GM18511 (cell line): Measurements from ENCODE around the gene TLE6.
"Not testable (repeated sequence)": the region's sequence is repeated elsewhere in the genome, so short reads cannot be mapped to it uniquely, and the experiment has no call there.

Source experiments
- ATAC-seq: cut with Tn5 transposase; IDR thresholded peaks from one replicate; pipeline ENCODE4 v1.9.1; 2021; ENCODE audit warnings: mild to moderate bottlenecking, moderate library complexity; ENCODE audit not compliant: unreplicated experiment

The TLE6 gene

GRCh38 chr19:3001235-3001800 lies 24.0 kb downstream of the TLE6 start:
- ATAC-seq, result no peak

- ATAC-seq, result no peak
These were observed 25.7 kb downstream of the TLE6 start for GRCh38 chr19:3003046-3003445.

- no peak for ATAC-seq
These were observed 27.2 kb downstream of the TLE6 start for GRCh38 chr19:3004522-3004921.

DNA sequence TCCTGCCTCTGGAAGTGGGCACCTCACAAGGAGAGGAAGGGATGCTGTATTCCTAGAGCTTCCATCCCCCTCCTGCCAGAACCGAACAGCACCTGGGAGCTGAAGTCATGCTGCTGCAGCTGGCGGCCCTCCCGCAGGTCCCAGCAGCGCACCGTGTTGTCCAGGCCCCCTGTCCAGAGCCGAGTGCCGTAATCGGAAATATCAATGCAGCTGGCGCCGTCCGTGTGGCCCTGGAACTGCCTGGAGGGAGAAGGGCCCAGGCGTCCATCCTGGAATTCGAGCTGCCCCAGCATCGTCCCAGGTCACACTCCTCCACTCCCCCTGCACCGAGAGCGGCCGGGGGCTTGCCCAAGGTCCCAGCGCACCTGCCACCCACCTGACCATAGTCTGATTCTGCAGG lies 28.0 kb downstream of the TLE6 start:
- no peak for ATAC-seq

- ATAC-seq, result no peak
These were observed 28.9 kb downstream of the TLE6 start for GRCh38 chr19:3006075-3006767.

DNA sequence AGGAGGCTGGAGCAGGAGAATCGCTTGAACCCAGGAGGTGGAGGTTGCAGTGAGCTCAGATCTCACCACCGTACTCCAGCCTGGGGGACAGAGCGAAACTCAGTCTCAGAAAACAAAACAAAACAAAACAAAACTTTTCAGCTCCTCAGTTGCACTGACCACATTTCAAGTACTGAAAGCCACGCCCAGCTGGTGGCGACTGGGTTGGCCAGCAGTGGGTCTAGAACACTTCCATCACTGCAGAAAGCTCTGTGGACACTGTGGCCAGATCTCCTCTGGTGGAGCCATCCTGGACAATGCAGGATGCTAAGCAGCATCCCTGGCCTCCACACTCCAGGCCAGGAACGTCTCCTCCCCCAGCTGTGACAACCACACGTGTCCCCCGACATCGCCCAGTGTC lies 30.6 kb downstream of the TLE6 start:
- no peak for ATAC-seq

DNA sequence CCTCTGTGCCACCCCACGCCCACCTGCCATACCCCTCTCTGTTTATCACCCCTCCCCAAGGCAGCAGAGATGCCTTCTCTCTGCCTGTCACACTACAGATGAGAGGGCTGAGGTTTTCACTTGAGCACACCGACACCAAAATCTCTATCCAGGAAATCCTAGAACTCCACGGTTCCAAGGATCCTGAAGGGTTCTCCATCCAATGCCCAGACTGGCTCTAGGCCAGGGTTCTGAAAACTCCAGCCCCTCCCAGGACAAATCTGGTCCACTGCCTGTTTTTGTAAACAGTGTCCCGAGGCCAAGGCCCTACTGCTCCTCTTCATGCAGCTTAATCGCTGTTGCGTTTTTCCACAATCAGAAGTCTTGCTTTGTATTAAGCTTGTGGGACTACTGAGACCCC lies 31.6 kb downstream of the TLE6 start:
- no peak for ATAC-seq

- no peak for ATAC-seq
These were observed 33.5 kb downstream of the TLE6 start for GRCh38 chr19:3010871-3011270.

DNA sequence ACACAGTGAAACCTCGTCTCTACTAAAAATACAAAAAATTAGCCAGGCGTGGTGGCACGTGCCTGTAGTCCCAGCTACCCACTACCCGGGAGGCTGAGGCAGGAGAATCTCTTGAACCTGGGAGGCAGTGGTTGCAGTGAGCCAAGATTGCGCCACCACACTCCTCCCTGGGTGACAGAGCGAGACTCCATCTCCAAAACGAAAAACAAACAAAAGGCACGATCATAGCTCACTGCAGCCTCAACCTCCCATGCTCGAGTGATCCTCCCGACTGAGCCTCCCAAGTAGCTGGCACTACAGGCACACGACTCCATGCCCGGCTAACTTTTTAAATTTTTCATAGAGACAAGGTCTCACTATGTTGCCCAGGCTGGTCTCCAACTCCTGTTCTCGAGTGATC lies 34.7 kb downstream of the TLE6 start:
- ATAC-seq, result not testable (repeated sequence)

DNA sequence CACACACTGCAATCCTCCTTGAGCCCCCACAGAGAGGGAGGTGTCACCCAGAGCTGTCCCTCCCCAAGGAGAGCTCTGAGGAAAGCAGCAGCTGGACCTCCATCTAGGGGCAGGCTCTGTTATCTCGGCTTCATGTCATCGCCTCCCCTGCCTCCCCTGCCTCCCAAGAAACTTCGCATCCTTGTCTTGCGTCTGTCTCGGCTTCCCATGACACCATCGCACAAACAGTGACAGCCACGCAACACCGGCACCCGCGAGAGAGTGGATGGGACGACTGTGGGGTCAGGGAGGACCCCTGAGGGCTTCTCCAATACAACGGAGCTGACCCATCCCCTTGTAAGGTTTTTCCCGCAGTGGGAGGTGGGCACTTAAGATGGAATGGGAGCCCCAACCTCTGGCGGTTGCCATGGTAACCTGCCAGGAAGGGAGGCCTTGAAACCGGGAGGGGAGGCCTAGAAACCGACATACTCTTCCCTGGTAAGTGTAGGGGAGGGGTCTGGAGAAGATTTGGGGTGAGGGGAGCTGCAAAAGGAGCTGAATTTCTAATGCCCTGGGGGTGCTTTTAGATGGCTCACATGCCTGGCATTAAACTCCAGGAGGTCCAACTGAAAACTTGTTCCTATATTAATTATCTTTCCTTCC lies 35.4 kb downstream of the TLE6 start:
- ATAC-seq, result no peak

DNA sequence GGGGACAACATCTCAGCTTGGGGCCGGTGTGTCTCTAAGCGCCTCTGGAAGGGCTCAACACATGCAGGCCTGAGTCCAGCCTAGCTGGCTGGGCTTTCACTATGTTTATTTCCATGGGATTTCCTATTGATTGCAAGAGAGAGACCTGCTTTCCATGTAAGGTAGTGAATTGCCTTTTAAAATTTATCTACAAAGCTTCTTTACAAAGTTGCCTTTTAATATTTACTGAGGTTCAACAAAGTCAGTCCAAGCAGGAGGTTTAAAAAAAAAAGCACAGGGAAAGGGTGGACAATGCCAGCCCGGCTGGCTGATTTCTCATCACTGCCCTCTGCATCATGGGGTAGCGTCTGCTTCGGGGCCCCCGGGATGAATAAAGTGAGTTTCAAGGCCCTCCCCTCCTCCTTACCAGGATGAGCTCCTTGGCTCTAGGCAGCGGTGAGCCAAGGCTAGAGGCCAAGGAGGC lies 35.9 kb downstream of the TLE6 start:
- no peak for ATAC-seq

GRCh38 chr19:3014135-3014534 lies 36.8 kb downstream of the TLE6 start:
- ATAC-seq, result no peak

DNA sequence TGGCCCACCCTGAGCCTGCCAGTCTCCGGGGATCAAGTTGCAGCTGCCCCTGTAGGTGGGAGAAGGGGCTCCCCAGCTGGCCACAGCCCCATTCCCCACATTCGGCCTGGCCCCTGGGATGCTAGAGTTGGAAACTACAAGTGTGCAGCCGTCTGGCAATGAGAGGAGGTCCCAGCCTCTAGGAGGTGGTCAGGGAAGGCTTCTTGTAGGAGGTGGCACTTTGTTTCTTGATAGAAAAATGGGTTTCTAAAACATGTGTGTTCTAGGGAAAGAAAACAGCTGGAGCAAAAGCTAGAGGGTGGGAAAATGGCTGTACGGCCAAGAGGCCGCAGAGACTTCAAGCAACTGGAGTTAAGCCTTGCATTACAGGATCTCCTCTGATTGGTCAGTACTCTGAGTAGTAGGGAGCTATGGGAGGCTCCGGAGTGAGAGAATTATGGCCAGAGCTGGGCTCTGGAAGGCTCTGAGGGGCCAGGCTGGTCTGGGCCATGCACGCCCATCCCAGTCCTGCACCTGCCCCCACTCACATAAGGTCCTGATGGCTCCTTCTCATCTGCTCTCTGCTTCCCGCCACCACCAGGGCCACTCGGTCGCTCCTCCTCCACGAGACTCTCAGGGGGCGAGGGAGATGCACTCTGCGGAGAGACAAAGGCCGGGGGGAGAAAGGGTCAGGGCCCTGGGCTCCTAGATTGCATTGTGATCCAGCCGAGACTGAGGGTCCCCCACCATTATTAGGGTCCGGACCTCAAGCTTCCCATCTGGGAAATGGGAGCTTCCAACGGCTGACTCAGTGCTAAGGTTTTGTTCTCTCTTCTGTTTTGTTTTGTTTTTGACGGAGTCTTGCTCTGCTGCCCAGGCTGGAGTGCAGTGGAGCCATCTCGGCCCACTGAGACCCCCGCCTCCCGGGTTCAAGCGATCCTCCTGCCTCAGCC lies 38.0 kb downstream of the TLE6 start:
- no peak for ATAC-seq

DNA sequence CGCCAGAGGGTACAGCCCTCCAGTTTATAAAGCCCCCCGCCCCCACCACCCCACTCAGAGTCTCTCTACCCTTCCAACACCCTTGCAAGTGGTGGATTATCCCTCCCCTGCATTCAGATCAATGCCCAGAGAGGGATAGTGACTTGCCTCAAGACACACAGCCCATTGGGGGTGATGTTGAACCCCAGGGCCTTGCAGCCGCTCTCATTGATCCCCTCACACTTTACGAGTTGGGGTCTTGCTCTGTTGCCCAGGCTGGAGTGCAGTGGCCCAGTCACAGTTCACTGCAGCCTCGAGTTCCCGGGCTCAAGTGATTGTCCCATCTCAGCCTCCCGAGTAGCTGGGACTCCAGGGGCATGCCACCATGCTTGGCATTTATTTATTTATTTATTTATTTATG lies 40.6 kb downstream of the TLE6 start:
- no peak for ATAC-seq

DNA sequence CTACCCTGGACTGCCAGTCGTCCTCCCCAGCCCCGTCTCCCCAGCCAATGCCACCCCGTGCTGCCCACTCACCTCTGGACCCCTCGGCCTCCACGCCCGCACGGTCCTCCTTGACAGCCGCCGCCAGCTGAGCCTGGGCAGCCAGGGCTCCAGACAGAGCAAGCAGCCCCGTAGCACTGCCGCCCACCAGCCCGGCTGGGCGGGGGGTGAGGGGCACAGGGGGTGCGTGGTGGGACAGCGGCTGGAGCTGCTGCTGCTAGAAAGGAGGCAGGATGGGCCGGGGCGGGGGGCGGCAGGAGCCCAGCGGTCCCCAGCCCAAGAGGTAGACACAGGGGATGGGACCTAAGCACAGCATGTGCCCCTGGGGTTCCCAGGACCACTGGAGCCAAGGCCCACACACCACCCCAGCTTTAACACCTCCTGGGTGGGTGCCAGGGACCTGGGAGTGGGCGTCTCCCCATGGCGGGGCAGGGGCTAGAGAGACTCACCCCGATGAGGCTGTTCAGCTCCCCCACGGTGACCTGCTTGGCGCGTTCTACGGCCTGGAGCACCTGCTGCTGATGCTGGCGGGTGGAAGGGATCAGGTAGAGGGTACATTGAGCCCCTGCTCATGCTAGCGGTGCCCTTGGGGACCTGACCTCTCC lies 42.0 kb downstream of the TLE6 start:
- ATAC-seq, result no peak

DNA sequence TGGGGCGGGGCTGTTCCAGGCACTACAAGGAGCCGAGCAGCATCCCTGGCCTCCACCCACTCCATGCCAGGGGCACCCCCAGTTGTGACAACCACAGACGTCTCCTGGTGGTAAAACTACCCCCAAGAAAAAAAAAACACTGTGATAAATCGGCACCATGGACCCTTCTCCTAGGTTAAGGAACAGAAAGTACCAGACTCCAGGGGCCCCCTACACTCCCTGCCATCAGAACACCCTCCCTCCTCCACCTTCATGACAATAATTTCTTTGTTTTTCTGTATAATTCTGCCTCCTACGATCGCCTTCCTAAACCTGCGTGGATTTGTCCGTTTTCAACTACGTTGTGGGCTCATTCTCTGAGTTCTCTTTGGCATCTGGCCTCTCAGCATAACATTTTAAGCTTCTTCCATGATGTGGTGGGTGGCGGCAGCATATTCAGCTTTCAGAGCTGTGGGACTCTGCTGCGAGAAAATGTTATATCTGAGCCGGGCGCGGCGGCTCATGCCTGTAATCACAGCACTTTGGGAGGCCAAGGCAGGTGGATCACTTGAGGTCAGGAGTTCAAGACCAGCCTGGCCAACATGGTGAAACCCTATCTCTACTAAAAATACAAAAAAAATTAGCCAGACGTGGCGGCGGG lies 43.1 kb downstream of the TLE6 start:
- no peak for ATAC-seq

DNA sequence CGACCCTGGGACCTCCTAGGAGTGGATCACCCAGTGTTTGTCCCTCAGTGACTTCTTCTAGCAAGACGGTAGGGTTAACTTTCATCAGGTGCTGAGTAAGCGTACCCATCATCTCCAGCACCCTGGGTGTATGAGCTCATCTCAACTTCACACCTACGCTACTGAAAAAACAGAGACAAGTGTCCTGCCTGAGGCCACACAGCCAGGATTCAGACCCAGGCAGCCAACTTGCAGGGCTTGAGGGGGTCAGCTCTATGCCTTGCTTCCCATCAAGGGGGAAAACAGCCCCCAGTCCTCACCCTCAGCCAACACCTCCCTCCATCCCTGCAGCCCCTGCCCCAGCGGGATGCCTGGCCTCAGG lies 47.1 kb downstream of the TLE6 start:
- no peak for ATAC-seq

- ATAC-seq, result no peak
These were observed 47.6 kb downstream of the TLE6 start for GRCh38 chr19:3024870-3025548.

- no peak for ATAC-seq
These were observed 48.2 kb downstream of the TLE6 start for GRCh38 chr19:3025549-3025886.

DNA sequence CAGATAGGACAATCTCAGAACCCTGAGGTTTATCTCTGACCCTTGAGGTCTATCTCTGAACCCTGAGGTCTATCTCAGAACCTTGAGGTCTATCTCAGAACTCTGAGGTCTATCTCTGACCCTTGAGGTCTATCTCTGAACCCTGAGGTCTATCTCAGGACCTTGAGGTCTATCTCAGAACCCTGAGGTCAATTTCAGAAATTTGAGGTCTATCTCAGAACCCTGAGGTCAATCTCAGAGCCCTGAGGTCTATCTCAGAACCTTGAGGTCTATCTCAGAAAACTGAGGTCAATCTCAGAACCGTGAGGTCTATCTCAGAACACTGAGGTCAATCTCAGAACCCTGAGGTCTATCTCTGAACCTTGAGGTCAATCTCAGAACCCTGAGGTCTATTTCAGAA lies 49.4 kb downstream of the TLE6 start:
- no peak for ATAC-seq
